Islet of Langerhans (tissue), 1 donor: ENCODE measurements around the gene FOXM1.

Experiments used
- FAIRE-seq: peaks from one replicate; lab custom pipeline; 2011; peaks lifted over from hg19 to GRCh38; lab: Jason Lieb, UNC

The FOXM1 gene

DNA sequence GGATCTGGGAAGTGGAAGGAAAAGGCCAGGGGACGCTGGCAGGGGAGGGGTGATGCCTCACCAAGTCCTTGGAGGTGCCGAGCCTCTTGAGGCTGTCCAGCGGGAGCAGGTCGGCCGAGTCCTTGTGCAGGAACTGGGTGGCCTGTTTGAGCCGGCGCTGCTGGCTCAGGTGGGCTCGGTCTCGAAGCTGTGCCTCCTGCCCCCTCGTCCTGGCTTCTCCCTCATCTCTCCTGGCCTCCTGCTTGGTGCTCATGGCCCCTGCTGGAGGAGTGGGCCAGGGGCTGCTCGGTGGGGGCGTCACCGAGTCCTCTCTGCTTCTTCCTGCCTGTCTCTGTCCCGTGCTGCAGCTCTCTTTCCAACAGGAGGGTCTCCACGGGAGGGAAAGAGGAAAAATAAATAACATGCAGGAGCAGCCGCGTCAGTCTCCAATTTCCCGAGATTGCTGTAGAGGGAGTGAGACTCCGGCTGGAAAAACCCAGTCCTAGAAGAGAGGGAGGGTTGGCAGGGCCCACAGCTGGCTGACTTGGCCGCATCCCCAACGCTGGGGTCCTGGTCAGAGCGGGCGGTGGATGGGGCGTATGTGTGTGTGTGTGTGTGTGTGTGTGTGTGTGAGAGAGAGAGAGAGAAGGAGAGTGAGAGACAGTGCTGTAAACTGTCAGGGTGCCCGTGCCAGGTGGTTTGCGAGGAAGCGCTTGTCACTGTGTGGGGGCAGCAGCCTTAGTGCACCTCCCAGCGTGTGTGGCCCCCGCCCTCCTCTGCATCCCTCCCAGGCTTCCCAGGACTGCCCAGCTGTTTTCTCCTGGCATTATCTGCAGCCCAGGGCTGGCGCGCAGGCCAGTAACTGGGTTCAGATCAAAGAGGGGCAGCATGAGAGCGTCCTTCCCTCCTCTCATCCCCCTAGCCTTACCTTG is 42.1 kb downstream of the FOXM1 start, which contains the start of gene NRIP2:
NRIP2 (minus strand) TSS at position 455 of the 911 bp plus-strand sequence; CDS start at position 403, 52 bp downstream.
- FAIRE-seq, result no peak

- FAIRE-seq, result no peak
Observed at GRCh38 chr12:2833810-2834209, 43.2 kb downstream of the FOXM1 start.

DNA sequence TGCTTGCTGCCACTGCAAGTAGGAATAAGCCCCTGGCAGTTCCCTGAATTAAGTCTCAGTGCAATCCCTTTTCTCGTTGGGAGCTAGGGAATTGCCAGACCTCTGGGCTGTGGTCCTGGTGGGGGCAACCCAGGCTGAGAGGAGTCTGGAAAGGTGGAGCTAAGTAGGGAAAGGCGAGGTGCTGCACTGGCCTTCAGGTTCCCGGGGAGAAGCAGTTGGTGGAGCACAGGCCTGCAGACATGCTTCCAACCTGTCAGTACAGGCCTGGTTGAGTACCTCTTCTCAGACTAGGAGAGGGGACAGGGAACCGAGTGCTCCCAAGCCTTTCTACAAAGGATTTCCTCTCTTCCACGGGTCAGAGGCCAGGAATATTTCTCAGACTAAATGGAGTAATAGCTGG is 43.6 kb downstream of the FOXM1 start:
- no peak for FAIRE-seq

GRCh38 chr12:2832550-2833127 is 44.3 kb downstream of the FOXM1 start:
- no peak for FAIRE-seq

DNA sequence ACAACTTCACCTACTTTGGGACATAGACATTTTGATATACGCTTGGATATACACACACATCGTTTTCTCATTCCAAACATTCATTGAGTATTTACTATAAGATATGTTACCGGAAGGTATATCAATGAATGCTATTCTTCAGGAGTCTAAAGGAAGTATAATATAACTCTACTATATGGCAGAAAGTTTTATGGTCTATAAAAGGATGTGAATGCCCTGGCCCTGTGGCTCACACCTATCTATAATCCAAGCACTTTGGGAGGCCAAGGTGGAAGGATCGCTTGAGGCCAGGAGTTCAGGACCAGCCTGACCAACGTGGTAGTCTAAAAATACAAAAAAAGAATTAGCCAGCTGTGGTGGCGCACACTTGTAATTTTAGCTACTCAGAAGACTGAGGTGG is 47.7 kb downstream of the FOXM1 start:
- FAIRE-seq, result no peak

GRCh38 chr12:2826721-2827515 is 50.1 kb downstream of the FOXM1 start:
- FAIRE-seq, result no peak

- FAIRE-seq, result no peak
Observed at GRCh38 chr12:2826036-2826435, 50.9 kb downstream of the FOXM1 start.

GRCh38 chr12:2825132-2825531 is 51.8 kb downstream of the FOXM1 start:
- FAIRE-seq, result no peak

- no peak for FAIRE-seq
Observed at GRCh38 chr12:2824541-2824940, 52.4 kb downstream of the FOXM1 start.

GRCh38 chr12:2823483-2823882 is 53.5 kb downstream of the FOXM1 start:
- no peak for FAIRE-seq

- FAIRE-seq, result no peak
Observed at GRCh38 chr12:2820432-2820831, 56.5 kb downstream of the FOXM1 start.

DNA sequence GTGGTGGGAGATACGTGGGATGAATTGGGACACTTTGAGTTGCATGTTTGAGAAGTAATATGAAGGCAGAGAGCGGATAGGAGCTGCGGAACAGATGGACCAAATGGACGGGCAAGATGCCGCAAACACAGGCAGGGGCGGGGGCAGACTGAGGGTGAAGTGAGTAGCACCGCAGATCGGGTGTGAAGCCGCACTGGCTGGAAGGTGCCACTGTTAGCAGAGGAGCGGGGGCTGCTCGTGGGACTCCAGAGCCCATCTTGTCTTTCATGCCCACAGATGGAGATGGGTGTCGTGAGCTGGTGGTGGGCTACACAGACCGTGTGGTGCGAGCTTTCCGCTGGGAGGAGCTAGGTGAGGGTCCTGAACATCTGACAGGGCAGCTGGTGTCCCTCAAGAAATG is 57.2 kb downstream of the FOXM1 start:
- no peak for FAIRE-seq

- FAIRE-seq, result no peak
Observed at GRCh38 chr12:2813214-2814185, 63.5 kb downstream of the FOXM1 start.

GRCh38 chr12:2812290-2813213 is 64.4 kb downstream of the FOXM1 start, which contains the start of gene ITFG2:
ITFG2 (plus strand) TSS chr12:2812668; CDS start chr12:2812761, 93 bp downstream.
- peak; percentile 90 for FAIRE-seq

GRCh38 chr12:2811801-2812200 is 65.2 kb downstream of the FOXM1 start:
- no peak for FAIRE-seq
